Measurements from ENCODE around the gene TP53TG3E. TPM values are rescaled to one million over a fixed set of nuclear protein-coding genes. Genes with fewer than 3 reads are reported as not detected.
"Not testable (repeated sequence)": the region's sequence is repeated elsewhere in the genome, so short reads cannot be mapped to it uniquely, and the experiment has no call there.

The TP53TG3E gene
- total RNA-seq, result not detected
- not detected for polyA plus RNA-seq

DNA sequence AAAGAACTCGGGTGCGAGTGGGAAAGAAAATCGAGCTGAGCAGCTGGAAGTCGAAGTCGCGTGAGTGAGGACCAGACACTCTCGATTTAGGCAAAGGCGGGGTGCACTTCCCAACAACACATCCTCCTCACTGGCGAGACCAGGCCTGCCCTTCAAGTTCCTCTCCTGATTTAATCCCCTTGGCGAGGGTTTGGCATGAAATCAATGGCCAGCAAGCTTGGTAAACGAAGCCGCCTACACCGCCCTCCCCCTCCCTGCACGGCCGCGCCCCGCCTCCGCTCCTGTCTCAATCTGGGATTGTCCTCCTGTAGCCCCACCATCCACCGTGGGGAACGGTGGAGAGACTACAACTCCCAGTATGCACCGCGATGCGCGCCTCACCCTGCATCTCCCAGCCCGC is at the start of gene TP53TG3E:
TSS of gene TP53TG3E (plus strand) at position 301 of the 400 bp plus-strand sequence. CDS start at position 369, 68 bp downstream.
- DNase-seq (ENCODE audit: extremely low spot score); H3K4me3 ChIP-seq (ENCODE audit: low read depth, low read length); H3K27ac ChIP-seq (ENCODE audit: low read depth); H3K4me1 ChIP-seq (ENCODE audit: insufficient read depth); H3K36me3 ChIP-seq (ENCODE audit: insufficient read depth): not testable (repeated sequence)
- WGBS, result no CpG with 5 or more reads among the region's 25 CpGs

- DNase-seq (ENCODE audit: extremely low spot score); H3K36me3 ChIP-seq (ENCODE audit: insufficient read depth); H3K4me3 ChIP-seq (ENCODE audit: low read depth, low read length); H3K27ac ChIP-seq (ENCODE audit: low read depth); H3K4me1 ChIP-seq (ENCODE audit: insufficient read depth): not testable (repeated sequence)
- WGBS, result 75% methylated on average over 4 of the region's 4 CpGs
Measured at GRCh38 chr16:33336226-33337012, 32.3 kb downstream of the TP53TG3E start.

DNA sequence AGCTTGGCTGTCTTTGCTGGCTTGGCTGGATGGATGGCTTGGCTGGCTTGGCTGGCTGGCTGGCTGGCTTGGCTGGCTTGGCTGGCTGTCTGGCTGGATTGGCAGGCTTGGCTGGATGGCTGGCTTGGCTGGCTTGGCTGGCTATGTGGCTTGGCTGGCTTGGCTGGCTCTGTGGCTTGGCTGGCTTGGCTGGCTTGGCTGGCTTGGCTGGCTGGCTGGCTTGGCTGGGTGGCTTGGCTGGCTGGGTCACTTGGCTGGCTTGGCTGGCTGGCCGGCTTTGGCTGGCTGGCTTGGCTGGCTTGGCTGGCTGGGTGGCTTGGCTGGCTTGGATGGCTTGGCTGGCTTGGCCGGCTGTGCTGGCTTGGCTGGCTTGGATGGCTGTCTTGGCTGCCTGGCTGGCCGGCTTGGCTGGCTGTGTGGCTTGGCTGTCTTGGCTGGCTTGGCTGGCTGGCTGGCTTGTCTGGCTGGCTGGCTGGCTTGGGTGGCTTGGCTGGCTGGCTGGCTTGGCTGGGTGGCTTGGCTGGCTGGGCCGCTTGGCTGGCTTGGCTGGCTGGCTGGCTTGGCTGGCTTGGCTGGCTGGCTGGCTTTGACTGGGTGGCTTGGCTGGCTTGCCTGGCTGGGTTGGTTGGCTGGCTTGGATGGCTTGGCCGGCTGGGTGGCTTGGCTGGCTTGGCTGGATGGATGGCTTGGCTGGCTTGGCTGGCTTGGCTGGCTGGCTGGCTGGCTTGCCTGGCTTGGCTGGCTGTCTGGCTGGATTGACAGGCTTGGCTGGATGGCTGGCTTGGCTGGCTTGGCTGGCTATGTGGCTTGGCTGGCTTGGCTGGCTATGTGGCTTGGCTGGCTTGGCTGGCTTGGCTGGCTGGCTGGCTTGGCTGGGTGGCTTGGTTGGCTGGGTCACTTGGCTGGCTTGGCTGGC is 33.8 kb downstream of the TP53TG3E start:
- not testable (repeated sequence) for H3K27ac ChIP-seq (ENCODE audit: low read depth); DNase-seq (ENCODE audit: extremely low spot score)

GRCh38 chr16:33338543-33338951 is 34.4 kb downstream of the TP53TG3E start:
- H3K36me3 ChIP-seq (ENCODE audit: insufficient read depth); DNase-seq (ENCODE audit: extremely low spot score); H3K4me3 ChIP-seq (ENCODE audit: low read depth, low read length); H3K27ac ChIP-seq (ENCODE audit: low read depth); H3K4me1 ChIP-seq (ENCODE audit: insufficient read depth): not testable (repeated sequence)
- WGBS, result 69% methylated on average over 2 of the region's 2 CpGs

More for the DNA sequence above, 33.8 kb downstream of the TP53TG3E start:
- H3K36me3 ChIP-seq (ENCODE audit: insufficient read depth); H3K4me1 ChIP-seq (ENCODE audit: insufficient read depth); H3K4me3 ChIP-seq (ENCODE audit: low read depth, low read length): not testable (repeated sequence)
- 74% methylated on average over 5 of the region's 5 CpGs for WGBS

DNA sequence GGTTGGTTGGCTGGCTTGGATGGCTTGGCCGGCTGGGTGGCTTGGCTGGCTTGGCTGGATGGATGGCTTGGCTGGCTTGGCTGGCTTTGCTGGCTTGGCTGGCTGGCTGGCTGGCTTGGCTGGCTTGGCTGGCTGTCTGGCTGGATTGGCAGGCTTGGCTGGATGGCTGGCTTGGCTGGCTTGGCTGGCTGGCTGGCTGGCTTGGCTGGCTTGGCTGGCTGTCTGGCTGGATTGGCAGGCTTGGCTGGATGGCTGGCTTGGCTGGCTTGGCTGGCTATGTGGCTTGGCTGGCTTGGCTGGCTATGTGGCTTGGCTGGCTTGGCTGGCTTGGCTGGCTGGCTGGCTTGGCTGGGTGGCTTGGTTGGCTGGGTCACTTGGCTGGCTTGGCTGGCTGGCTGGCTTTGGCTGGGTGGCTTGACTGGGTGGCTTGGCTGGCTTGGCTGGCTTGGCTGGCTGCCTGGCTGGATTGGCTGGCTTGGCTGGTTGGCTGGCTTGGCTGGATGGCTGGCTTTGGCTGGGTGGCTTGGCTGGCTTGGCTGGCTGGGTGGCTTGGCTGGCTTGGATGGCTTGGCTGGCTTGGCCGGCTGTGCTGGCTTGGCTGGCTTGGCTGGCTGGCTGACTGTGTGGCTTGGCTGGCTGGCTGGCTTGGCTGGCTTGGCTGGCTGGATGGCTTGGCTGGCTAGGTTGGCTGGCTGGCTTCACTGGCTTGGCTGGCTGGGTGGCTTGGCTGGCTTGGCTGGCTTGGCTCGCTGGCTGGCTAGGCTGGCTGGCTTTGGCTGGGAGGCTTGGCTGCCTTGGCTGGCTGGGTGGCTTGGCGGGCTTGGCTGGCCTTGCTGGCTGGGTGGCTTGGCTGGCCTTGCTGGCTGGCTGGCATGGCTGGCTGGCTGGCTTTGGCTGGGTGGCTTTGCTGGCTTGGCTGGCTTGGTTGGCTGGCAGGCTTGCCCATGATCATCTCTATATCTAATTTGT is 35.3 kb downstream of the TP53TG3E start:
- H3K4me1 ChIP-seq (ENCODE audit: insufficient read depth); H3K36me3 ChIP-seq (ENCODE audit: insufficient read depth); H3K27ac ChIP-seq (ENCODE audit: low read depth); DNase-seq (ENCODE audit: extremely low spot score); H3K4me3 ChIP-seq (ENCODE audit: low read depth, low read length): not testable (repeated sequence)
- WGBS, result 82% methylated on average over 3 of the region's 4 CpGs

Small RNAs within 50 kb of the gene (small RNA-seq; reads per million reads assigned to genes)
- not detected for gene AC141257.3

Other genes with a start within 250 kb of the TP53TG3E start
- gene TP53TG3C, start 110.1 kb upstream of the TP53TG3E start, total RNA-seq, result not detected
- gene TP53TG3C, start 110.1 kb upstream of the TP53TG3E start, polyA plus RNA-seq, result not detected
- not detected for gene TP53TG3B, start 56.5 kb downstream of the TP53TG3E start, total RNA-seq
- gene TP53TG3B, start 56.5 kb downstream of the TP53TG3E start, polyA plus RNA-seq, result not detected
- gene TP53TG3F, start 155.3 kb downstream of the TP53TG3E start, total RNA-seq, result not detected
- gene TP53TG3F, start 155.3 kb downstream of the TP53TG3E start, polyA plus RNA-seq, result not detected